Neural progenitor cell (in vitro differentiated cells): Measurements from ENCODE around the gene TBC1D2. TPM values are rescaled to one million over a fixed set of nuclear protein-coding genes. Genes with fewer than 3 reads are reported as not detected.

ENCODE experiments used
- DNase-seq: peaks from one replicate; pipeline ENCODE4 v3.0.0-alpha.2; 2016; ENCODE audit warnings: low spot score
- H2AFZ ChIP-seq: fragments of 200-600 bp; sonication (generic); replicated peaks from 2 replicates; pipeline ENCODE4 v1.6.1; 2016; ENCODE audit warnings: antibody characterized with exemption
- H3F3A ChIP-seq: fragments of 200-600 bp; sonication (generic); 2 replicates; pipeline ENCODE4 v1.6.1; 2016; ENCODE audit warnings: antibody characterized with exemption, low read depth
- H3K27ac ChIP-seq: fragments of 200-600 bp; sonication (generic); 2 replicates; pipeline ENCODE4 v1.5.1; 2016; ENCODE audit warnings: mild to moderate bottlenecking
- H3K27me3 ChIP-seq: fragments of 200-600 bp; sonication (generic); 2 replicates; pipeline ENCODE4 v1.6.1; 2016; ENCODE audit warnings: mild to moderate bottlenecking, moderate library complexity
- H3K36me3 ChIP-seq: fragments of 200-600 bp; sonication (generic); 2 replicates; pipeline ENCODE4 v1.5.1; 2016
- H3K4me1 ChIP-seq: fragments of 200-600 bp; sonication (generic); 2 replicates; pipeline ENCODE4 v1.6.1; 2016; ENCODE audit warnings: mixed run types
- H3K4me2 ChIP-seq: fragments of 200-600 bp; sonication (generic); 2 replicates; pipeline ENCODE4 v1.6.1; 2016
- H3K4me3 ChIP-seq: fragments of 200-600 bp; sonication (generic); 2 replicates; pipeline ENCODE4 v1.5.1; 2016
- H3K79me2 ChIP-seq: fragments of 200-600 bp; sonication (generic); 2 replicates; pipeline ENCODE4 v1.6.1; 2016; ENCODE audit warnings: low read depth
- H3K9ac ChIP-seq: fragments of 200-600 bp; sonication (generic); 2 replicates; pipeline ENCODE4 v1.6.1; 2016
- H3K9me3 ChIP-seq: fragments of 200-600 bp; sonication (generic); 2 replicates; pipeline ENCODE4 v1.5.1; 2016; ENCODE audit warnings: low read depth
- H4K20me1 ChIP-seq: fragments of 200-600 bp; sonication (generic); 2 replicates; pipeline ENCODE4 v1.6.1; 2016; ENCODE audit warnings: low read depth
- H3K27ac Mint-ChIP-seq: 3 replicates; pipeline ENCODE4 v1.8.0; 2021; ENCODE audit warnings: mixed read lengths
- H3K27me3 Mint-ChIP-seq: 2 replicates; pipeline ENCODE4 v1.8.0; 2022; ENCODE audit warnings: low read depth, mild to moderate bottlenecking, inconsistent platforms, moderate library complexity, mixed read lengths; ENCODE audit not compliant: insufficient read depth
- H3K36me3 Mint-ChIP-seq: 3 replicates; pipeline ENCODE4 v1.8.0; 2021; ENCODE audit warnings: mixed read lengths
- H3K4me1 Mint-ChIP-seq: 3 replicates; pipeline ENCODE4 v1.8.0; 2021; ENCODE audit warnings: mixed read lengths
- H3K4me3 Mint-ChIP-seq: 3 replicates; pipeline ENCODE4 v1.8.0; 2021; ENCODE audit warnings: mild to moderate bottlenecking, moderate library complexity, mixed read lengths
- H3K9me3 Mint-ChIP-seq: 3 replicates; pipeline ENCODE4 v1.8.0; 2020; ENCODE audit warnings: mixed read lengths
- CTCF ChIP-seq: fragments of 200-600 bp; sonication (generic); IDR thresholded peaks from 2 replicates; pipeline ENCODE4 v1.5.1; 2017; ENCODE audit warnings: antibody characterized with exemption, mild to moderate bottlenecking
- EZH2 ChIP-seq: fragments of 200-600 bp; sonication (generic); IDR thresholded peaks from 2 replicates; pipeline ENCODE4 v1.6.1; 2017; ENCODE audit warnings: antibody characterized with exemption, mild to moderate bottlenecking, moderate library complexity
- EZH2phosphoT487 ChIP-seq: fragments of 200-600 bp; sonication (generic); IDR thresholded peaks from 2 replicates; pipeline ENCODE4 v1.6.1; 2017; ENCODE audit warnings: antibody characterized with exemption
- total RNA-seq: library from RNA; depleted of rRNA; stranded (reverse); fragments of >200 nt; gene quantifications from 2 replicates; pipeline ENCODE4 v1.2.3, GENCODE V29; 2015; ENCODE audit warnings: low replicate concordance

Gene TBC1D2
- total RNA-seq, 1 donor from 2014 or later, result 0.41 TPM

- Histone ChIP-seq H3K27me3 (no peaks in the 10 kb centered on the region), H3K9ac (no peak overlapping the region), H2AFZ (no peak overlapping the region), H3K4me3 (no peak overlapping the region), H4K20me1 (peaks cover 3% of the 10 kb centered on the region), H3F3A (peaks cover 8% of the 10 kb centered on the region), H3K4me1 (peaks cover 13% of the 10 kb centered on the region), H3K27ac (no peak overlapping the region), H3K9me3 (no peaks in the 10 kb centered on the region), H3K4me2 (no peak overlapping the region), H3K79me2 (no peaks in the 10 kb centered on the region), H3K36me3 (no peaks in the 10 kb centered on the region)
- no peaks in the 10 kb centered on the region for H3K9me3 Mint-ChIP-seq
- no peak for TF ChIP-seq EZH2
- TF ChIP-seq CTCF, result no peak
- TF ChIP-seq EZH2phosphoT487, result no peak
- no peaks in the 10 kb centered on the region for H3K36me3 Mint-ChIP-seq
- H3K4me1 Mint-ChIP-seq, result peaks cover 31% of the 10 kb centered on the region
- peaks cover 13% of the 10 kb centered on the region for H3K27me3 Mint-ChIP-seq
- H3K4me3 Mint-ChIP-seq, result no peak overlapping the region
- H3K27ac Mint-ChIP-seq, result no peak overlapping the region
- DNase-seq, result no peak
These were observed 7.4 kb downstream of the TBC1D2 start for GRCh38 chr9:98247831-98248657.

- no peak overlapping the region for H3K27ac Mint-ChIP-seq
- TF ChIP-seq EZH2phosphoT487, result no peak
- no peak overlapping the region for H3K4me3 Mint-ChIP-seq
- Histone ChIP-seq H3K4me1 (peaks cover 13% of the 10 kb centered on the region), H3K9me3 (no peaks in the 10 kb centered on the region), H3K4me2 (no peak overlapping the region), H3K27me3 (no peaks in the 10 kb centered on the region), H4K20me1 (peaks cover 3% of the 10 kb centered on the region), H3K79me2 (no peaks in the 10 kb centered on the region), H3K36me3 (no peaks in the 10 kb centered on the region), H3K27ac (no peak overlapping the region), H3K4me3 (no peak overlapping the region), H2AFZ (no peak overlapping the region), H3K9ac (no peak overlapping the region), H3F3A (peaks cover 8% of the 10 kb centered on the region)
- peaks cover 12% of the 10 kb centered on the region for H3K27me3 Mint-ChIP-seq
- no peaks in the 10 kb centered on the region for H3K36me3 Mint-ChIP-seq
- DNase-seq, result no peak
- H3K9me3 Mint-ChIP-seq, result no peaks in the 10 kb centered on the region
- H3K4me1 Mint-ChIP-seq, result peaks cover 16% of the 10 kb centered on the region
These were observed 13.0 kb downstream of the TBC1D2 start for GRCh38 chr9:98242426-98242825.

- no peaks in the 10 kb centered on the region for H3K79me2 ChIP-seq
- H3K4me2 ChIP-seq, result no peak overlapping the region
- H3K27me3 Mint-ChIP-seq, result peaks cover 12% of the 10 kb centered on the region
- no peak overlapping the region for H3K4me3 Mint-ChIP-seq
- H3K9me3 ChIP-seq, result no peaks in the 10 kb centered on the region
- no peaks in the 10 kb centered on the region for H3K36me3 ChIP-seq
- H3K27ac ChIP-seq, result no peak overlapping the region
- H3K27ac Mint-ChIP-seq, result peak overlapping the region; percentile 15
- no peak overlapping the region for H2AFZ ChIP-seq
- peaks cover 3% of the 10 kb centered on the region for H4K20me1 ChIP-seq
- H3K4me3 ChIP-seq, result no peak overlapping the region
- peaks cover 8% of the 10 kb centered on the region for H3F3A ChIP-seq
- peak; percentile 51 for TF ChIP-seq CTCF
- no peak for TF ChIP-seq EZH2phosphoT487
- H3K4me1 Mint-ChIP-seq, result peaks cover 15% of the 10 kb centered on the region
- H3K4me1 ChIP-seq, result peaks cover 13% of the 10 kb centered on the region
- no peaks in the 10 kb centered on the region for H3K36me3 Mint-ChIP-seq
- DNase-seq, result peak; percentile 42
- H3K27me3 ChIP-seq, result no peaks in the 10 kb centered on the region
- H3K9ac ChIP-seq, result no peak overlapping the region
- no peaks in the 10 kb centered on the region for H3K9me3 Mint-ChIP-seq
These were observed 13.8 kb downstream of the TBC1D2 start for GRCh38 chr9:98241357-98242300.
